GM12875 (cell line): ENCODE measurements around the gene NCS1.

ENCODE experiments used
- H3K4me3 ChIP-seq: one replicate; pipeline ENCODE4 v1.5.1; 2011; ENCODE audit warnings: low read depth, low read length, control low read depth
- CTCF ChIP-seq: IDR thresholded peaks from 2 replicates; pipeline ENCODE4 v1.5.1; 2011; ENCODE audit warnings: low read depth, mild to moderate bottlenecking, control low read depth, inconsistent platforms, low read length, moderate library complexity, borderline replicate concordance; ENCODE audit not compliant: insufficient read depth

NCS1 gene

GRCh38 chr9:130200038-130200849 lies 28.0 kb downstream of the NCS1 start:
- no peak for TF ChIP-seq CTCF
- no peak overlapping the region for H3K4me3 ChIP-seq

GRCh38 chr9:130201399-130201873 lies 29.2 kb downstream of the NCS1 start:
- TF ChIP-seq CTCF, result no peak
- no peak overlapping the region for H3K4me3 ChIP-seq

GRCh38 chr9:130201974-130202373 lies 29.8 kb downstream of the NCS1 start:
- no peak for TF ChIP-seq CTCF
- no peak overlapping the region for H3K4me3 ChIP-seq

GRCh38 chr9:130204341-130204740 lies 32.1 kb downstream of the NCS1 start:
- TF ChIP-seq CTCF, result no peak
- no peak overlapping the region for H3K4me3 ChIP-seq

GRCh38 chr9:130204959-130205358 lies 32.8 kb downstream of the NCS1 start:
- no peak for TF ChIP-seq CTCF
- H3K4me3 ChIP-seq, result no peak overlapping the region

- no peak overlapping the region for H3K4me3 ChIP-seq
- no peak for TF ChIP-seq CTCF
Observed at GRCh38 chr9:130205912-130206311, 33.7 kb downstream of the NCS1 start.

- no peak overlapping the region for H3K4me3 ChIP-seq
- no peak for TF ChIP-seq CTCF
Observed at GRCh38 chr9:130206579-130206978, 34.4 kb downstream of the NCS1 start.
